GM21529 (cell line): Measurements from ENCODE around the gene LMX1A.

ENCODE experiments used
- ATAC-seq: cut with Tn5 transposase; IDR thresholded peaks from one replicate; pipeline ENCODE4 v1.9.1; 2021; ENCODE audit not compliant: unreplicated experiment

The LMX1A gene

GRCh38 chr1:165355977-165356811, at the start of gene LMX1A:
Gene LMX1A, minus strand, starts transcription at chr1:165356715. Its CDS starts 1,156 bp downstream, at chr1:165355559.
- ATAC-seq = no peak

GRCh38 chr1:165403835-165404482, 47.4 kb upstream of the LMX1A start:
- peak; percentile 63 for ATAC-seq

- ATAC-seq = no peak
Measured at GRCh38 chr1:165402517-165403111, 46.1 kb upstream of the LMX1A start.

GRCh38 chr1:165397944-165398343, 41.4 kb upstream of the LMX1A start:
- ATAC-seq = no peak

- ATAC-seq = no peak
Measured at GRCh38 chr1:165395901-165396300, 39.4 kb upstream of the LMX1A start.

- ATAC-seq = peak; percentile 43
Measured at GRCh38 chr1:165395478-165395877, 39.0 kb upstream of the LMX1A start.

GRCh38 chr1:165392634-165393571, 36.4 kb upstream of the LMX1A start:
- ATAC-seq = peak; percentile 98

- no peak for ATAC-seq
Measured at GRCh38 chr1:165389609-165390008, 33.1 kb upstream of the LMX1A start.

GRCh38 chr1:165387961-165388360, 31.4 kb upstream of the LMX1A start:
- no peak for ATAC-seq

- ATAC-seq = no peak
Measured at GRCh38 chr1:165387505-165387904, 31.0 kb upstream of the LMX1A start.

GRCh38 chr1:165383599-165384405, 27.3 kb upstream of the LMX1A start:
- no peak for ATAC-seq

GRCh38 chr1:165383067-165383466, 26.6 kb upstream of the LMX1A start:
- ATAC-seq = no peak

GRCh38 chr1:165381745-165382505, 25.4 kb upstream of the LMX1A start:
- no peak for ATAC-seq

- no peak for ATAC-seq
Measured at GRCh38 chr1:165376811-165377311, 20.3 kb upstream of the LMX1A start.

- ATAC-seq = peak; percentile 68
Measured at GRCh38 chr1:165376041-165376810, 19.7 kb upstream of the LMX1A start.

- no peak for ATAC-seq
Measured at GRCh38 chr1:165375623-165376022, 19.1 kb upstream of the LMX1A start.

- ATAC-seq = no peak
Measured at GRCh38 chr1:165371588-165372225, 15.2 kb upstream of the LMX1A start.
